ENCODE measurements around the gene PKD1.
A peak's percentile ranks its signal among the peaks of the same experiment; 100 is the strongest.

The PKD1 gene

DNA sequence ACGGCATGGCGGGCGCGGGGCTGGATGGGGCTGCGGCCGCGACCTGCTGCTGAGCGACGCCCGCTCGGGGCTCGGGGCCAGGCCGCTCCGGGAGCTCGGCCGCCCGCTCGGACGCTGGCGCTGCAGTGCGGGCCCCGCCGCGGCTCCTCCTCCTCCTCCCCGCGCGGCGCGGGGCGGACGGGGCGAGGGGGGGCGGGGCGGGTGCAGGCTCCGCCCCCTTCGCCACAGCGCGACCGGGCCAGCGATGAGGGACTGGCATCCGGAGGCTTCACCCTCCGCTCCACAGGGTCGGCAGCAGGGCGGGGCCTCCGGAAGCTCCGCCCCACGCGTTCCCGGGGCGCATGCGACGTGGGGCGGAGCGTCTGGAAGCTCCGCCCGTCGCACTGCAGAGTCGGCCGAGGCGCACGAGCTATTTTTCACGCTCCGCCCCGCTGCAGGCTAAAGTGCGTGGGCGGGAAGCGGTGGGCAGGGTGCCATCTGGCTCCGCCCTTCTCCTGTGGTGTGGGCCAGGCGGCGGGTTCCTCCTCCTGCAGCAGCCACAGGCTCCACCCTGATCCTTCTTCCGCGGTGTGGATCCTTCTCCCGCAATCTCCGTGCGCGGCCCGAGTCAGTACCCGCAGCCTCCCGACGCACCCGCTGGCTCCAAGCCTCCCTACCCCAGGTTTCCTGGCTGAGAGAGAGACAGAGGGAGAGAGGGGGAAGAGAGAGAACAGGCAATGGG lies at the start of gene PKD1:
TSS of gene PKD1 (minus strand) at position 129 of the 721 bp plus-strand sequence. CDS start 209 bp downstream, outside the sequence.
- DNase-seq: peak; percentile 99

DNA sequence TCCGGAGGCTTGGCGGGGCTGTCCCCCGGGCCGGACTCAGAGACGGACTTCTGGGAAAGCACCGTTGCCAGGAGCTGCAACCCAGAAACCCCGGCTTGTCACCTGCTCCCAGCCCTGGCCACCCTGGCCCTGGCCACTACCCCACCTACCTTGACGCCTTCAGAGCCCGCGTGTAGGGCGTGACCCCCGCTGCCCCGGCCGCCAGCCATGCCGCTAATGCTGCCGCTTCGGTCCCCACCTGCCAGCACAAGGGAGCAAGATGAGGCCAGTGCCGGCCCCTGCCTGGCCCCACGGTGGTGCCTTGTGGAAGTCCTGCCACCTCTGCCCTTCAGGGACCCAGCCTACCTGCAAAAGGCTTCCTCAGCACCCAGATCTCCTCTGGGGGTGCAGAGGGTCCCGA lies 49.3 kb upstream of the PKD1 start:
- DNase-seq: no peak

DNA sequence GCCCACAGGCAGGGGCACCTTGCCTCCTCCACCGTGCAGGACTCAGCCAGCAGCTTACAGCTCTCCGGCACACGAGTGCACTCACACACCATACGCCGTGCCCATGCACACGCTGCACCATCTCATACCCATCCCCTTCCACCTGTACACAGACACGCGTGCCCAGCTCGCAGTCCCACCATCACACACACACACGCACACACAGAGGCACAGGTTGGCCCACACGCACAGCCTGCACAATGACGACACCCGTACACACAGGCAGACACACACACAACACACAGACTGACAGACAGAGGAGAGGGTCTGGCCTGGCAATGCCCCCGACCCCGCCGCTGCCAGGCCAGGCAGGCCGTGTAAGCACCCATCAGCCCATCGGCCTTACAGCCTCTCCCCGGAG lies 48.6 kb upstream of the PKD1 start:
- DNase-seq: no peak

DNA sequence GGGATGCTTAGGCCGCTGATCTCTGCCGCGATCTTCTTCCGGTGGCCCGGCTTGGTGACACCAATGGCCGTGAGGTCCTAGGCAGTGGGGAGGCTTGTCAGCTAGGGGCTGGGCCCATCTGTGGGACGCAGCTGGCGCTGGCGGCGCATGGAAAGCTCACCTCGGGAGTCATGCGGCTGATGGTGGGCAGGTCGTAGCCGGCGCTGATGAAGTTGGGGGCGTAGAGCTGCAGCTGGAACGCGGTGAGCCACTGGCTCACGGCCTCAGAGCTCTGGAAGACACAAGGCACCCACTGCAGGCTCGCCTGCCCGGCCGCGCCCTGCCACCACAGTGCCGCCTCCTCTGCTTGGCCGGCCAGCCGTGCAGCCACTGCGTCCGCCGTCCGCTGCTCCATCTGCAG lies 48.0 kb upstream of the PKD1 start:
- DNase-seq: no peak

DNA sequence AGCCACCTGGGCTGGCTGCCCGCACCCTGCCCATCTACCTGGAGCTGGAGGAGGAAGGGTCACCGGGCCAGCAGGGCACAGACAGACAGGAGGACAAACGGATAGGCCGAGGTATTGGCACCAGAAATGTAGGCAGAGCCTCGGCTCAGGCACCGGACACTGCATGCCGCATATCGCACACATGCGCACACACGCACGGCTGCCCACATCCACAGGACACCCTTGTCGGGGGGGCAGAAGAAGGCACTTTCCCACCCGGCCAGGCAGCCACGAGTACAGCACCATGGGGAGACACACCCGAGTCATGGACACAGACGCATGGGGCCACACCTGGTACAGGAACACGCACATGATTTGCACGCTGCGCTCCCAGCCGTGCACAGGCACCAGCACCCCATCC lies 46.3 kb upstream of the PKD1 start:
- DNase-seq: no peak

DNA sequence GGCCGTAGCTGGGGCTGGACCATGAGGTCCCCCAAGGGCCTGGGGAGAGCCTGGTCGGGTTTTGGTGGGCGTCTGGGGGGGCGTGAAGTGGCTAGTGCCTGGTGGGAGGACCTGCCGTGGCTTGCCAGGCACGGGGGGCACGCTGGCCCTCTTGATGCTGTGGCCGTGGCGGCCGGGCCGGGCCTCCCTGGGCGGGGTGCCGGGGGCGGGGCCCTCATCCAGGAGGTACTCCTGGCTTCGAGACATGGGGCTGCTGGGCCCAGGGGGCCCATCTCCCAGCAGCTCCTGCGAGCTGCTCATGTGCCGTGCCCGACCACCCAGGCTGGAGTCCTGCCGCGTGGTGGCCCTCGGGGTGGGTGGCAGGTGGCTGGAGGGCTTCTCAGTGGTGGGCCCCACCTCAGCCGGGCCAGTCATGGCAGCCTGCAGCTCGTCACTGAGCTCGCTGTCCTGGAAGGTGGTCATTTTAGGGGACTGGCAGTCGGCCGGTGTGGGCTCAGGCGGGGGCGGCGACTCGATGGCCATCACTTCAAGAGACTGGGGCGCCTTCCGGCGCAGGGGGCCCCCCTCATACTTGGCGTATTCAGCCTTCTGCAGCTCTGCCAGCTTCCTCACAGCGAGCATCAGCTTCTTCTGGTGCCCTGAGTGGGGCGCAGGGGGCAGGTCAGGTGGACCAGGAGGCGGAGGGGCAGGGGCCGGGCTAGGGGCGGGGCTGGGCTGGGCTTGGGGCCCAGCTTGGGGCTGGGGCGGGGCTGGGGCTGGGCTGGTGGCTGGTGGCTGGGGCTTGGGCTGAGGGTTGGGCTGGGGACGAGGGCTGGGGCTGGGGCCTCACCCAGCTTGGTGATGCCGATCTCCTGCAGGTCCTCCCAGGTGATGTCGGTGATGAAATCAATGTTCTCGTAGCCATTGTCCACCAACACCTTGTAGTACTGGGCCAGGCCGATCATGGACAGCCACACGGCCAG lies 45.5 kb upstream of the PKD1 start:
- no peak for DNase-seq

DNA sequence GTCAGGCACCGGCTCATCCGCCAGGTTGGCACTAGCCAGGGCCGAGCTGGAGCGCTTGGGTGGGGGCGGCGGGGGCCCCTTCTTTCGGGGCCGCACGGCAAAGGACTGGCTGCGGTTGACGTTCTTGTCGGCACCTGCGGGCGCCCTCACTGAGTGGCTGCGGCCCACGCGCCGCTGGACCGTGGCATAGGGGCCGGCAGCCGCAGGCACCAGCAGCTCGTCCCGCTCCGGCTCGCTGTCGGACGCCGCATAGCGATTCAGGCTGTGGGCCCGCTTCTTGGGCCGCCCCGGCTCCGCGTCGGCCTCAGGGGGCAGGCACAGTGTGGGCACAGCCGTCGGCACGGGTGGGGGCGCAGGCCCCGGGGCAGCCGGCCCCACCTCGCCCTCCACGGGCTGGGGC lies 44.8 kb upstream of the PKD1 start:
- DNase-seq: no peak

DNA sequence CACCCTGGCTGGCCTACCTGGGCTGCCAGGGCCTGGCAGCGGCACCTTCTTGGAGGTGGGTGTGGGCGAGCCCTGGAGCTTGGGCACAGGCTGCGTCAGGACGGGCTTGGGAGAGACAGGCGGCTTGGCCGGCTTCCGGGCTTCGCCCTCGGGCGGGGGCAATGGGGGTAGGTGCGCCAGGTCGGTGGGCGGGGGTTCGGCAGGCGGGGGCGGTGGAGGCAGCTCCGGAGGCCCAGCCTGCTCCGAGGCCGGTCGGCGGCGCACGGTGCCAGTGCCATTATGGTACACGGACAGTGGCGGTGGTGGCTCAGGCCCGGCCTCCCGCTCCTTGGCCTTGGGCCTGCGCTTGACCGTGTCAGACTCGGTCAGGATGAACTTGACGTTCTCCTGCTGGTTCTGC lies 43.9 kb upstream of the PKD1 start:
- DNase-seq: no peak

DNA sequence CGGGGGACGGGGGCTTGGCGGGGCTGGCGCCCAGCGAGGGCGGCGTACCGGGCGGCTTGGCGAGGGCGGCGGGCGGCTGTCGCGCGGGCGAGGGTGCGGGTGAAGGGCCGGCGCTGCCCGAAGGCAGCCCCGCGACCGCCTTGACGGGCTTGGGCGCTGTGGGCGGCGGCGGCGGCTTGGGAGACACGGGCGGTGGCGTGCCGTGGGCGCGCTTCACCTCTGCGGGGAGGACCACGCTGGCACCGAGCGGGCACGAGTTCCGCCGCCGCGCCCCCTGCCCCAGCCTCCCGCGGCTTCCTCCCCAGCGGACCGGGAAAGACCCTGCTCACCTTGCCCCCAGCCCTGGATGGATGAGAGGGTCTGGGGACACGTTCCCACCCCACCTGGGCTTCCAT lies 43.4 kb upstream of the PKD1 start:
- no peak for DNase-seq

DNA sequence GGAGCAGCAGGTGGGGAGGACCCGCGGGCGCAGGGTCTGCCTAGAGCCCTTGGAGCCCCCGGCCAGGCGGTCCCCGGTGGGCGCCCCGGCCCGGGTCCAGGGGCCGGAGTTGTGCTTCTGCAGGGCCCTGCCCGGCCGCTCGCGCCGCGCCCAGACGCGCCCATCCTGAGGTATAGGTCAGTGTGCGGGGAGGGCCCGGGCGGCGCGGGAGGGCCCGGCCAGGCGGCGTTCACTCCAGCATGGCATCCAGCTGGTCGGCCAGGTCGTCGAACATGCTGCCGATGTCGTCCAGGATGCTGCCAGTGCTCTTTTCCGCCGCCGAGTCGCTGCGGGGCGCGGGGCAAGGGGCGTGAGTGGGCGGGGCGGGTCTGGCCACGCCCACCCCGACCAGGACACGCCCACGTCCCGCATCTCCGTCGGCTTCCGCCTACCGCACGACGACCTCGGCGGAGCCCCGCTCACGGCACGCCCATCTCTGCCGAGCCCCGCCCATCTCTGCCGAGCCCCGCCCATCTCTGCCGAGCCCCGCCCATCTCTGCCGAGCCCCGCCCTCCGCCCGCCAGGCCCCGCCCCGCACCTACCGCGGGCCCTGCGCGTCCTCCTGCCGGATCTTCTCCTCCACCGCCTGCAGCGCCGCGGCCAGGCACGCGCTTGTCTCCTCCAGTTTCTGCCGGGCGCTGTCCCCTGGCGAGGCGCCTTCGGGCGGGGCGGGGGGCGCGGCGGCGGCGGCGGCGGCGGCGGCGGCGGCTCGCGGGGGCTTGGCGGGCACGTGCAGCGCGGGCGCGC lies 42.8 kb upstream of the PKD1 start:
- peak; percentile 79 for DNase-seq

DNA sequence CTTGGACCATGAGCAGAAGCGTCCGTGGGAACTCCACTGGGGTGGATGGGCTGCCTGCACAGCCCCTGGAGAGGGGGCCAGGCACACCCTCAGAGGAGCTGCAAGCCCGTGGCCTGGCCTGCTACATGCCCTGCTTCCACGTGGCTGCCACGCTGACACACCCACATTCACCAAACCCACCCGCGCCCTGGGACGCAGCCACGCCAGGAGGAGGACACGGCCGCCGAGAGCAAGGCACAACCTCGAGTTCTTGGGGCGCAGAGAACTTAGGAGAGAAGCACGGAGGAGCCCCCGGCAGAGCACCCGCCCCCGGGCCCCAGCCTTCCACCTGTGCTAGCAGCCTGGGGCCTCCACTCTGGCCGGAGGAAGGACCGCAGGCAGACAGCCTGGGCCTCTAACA lies 41.9 kb upstream of the PKD1 start:
- DNase-seq: no peak

DNA sequence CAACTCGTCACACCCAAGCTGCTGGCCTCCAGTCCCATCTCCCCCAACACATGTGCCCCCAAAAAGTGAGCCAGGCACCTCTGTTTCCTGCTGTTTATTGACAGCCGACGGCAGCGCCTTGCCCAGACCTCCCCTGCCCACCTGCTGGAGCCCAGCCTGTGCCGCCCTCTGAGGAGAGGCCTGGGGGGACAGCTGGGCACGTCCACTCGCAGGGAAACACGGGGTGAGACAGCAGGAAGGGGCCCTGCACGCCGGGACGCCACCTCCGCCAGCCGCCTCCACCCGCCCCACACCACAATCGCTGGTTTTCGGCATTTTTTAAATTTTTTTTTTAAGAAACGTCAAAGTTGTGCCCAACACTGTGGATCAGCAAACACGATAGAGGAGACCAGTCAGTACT lies 41.4 kb upstream of the PKD1 start:
- no peak for DNase-seq

DNA sequence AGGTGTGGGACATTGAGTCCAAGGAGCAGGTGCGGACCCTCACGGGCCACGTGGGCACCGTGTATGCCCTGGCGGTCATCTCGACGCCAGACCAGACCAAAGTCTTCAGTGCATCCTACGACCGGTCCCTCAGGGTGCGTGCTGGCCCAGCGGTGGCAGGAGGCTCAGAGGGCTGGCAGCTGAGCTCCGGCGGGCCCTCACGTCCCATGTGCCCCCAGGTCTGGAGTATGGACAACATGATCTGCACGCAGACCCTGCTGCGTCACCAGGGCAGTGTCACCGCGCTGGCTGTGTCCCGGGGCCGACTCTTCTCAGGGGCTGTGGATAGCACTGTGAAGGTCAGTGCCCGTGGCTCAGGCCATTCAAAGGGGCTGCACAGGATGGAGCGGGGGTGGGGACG lies 40.3 kb upstream of the PKD1 start:
- DNase-seq: no peak

DNA sequence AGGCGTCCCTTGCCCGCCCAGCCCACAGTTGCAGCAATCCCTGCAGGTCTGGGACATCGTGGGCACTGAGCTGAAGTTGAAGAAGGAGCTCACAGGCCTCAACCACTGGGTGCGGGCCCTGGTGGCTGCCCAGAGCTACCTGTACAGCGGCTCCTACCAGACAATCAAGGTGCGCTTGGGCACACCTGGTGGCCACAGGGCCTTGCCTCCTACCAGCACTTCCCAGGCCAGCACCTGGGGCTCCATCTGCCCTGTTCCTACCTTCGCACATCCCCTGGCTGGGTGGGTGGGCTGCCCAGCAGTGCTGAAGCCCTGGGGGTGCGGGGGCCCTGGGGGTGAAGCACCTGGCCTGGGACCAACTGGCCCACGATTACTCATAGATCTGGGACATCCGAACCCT lies 39.8 kb upstream of the PKD1 start:
- no peak for DNase-seq

DNA sequence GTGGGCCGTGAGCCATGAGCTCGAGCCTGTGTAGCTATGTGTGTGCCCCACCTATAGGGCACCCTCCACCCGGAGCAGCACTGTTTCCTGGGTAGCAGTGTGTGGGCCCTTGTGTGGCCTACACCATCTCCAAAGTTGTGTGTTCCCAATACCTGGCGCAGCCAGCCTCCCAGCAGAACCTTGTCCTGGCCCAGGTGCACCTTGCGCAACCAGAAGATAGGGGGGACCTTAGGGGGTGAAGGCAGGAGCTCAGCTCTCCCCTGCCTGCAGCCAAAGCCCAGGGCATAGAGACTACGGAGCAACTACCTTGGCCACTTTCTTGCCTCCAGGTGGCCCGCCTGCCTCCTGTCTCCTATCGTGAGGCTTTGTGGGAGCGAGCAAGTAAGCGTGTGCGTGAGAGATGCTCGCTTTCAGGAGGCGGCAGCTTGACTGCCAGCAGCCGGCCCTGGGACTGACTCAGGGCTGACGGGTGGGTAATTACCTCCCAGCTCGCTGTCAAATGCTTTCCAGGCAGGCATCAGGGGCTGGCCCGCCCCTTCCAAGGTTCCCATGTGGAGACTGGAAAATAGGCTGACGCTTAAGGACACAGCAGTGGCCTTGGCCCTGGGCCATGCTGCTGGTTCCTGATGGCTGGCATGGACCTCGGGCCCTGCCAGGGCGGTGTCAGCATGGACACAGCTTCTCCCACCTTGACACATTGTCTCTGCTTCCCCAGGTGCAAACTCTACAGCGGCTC lies 38.9 kb upstream of the PKD1 start:
- no peak for DNase-seq

DNA sequence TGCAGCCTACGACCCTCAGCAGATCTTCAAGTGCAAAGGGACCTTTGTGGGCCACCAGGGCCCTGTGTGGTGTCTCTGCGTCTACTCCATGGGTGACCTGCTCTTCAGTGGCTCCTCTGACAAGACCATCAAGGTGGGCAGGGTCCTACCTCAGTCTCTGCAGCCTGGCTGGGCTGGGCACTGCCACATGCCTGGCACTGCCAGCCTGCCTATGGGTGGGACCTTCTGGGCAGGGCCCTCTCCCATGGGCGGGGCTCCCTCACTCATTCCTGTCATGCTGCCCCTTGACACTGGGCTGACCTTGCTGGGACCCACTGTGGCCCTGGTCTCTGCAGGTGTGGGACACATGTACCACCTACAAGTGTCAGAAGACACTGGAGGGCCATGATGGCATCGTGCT lies 38.2 kb upstream of the PKD1 start:
- no peak for DNase-seq

DNA sequence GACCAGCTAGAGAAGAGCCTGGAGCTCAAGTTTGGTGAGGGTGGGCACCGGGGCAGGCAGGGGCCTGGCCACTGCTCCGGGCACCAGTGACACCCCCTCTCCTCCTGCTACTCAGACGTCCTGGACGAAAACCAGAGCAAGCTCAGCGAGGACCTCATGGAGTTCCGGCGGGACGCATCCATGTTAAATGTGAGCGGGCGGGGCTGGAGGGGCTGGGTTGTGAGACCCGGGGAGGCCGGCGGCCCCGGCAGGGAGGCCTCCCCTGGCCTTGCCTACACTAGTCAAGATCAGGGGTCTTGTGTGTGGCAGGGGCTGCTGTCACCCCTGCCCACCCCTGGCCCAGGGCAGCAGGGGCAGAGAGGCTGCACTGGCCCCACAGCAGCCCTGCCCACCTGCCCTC lies 37.7 kb upstream of the PKD1 start:
- DNase-seq: no peak

DNA sequence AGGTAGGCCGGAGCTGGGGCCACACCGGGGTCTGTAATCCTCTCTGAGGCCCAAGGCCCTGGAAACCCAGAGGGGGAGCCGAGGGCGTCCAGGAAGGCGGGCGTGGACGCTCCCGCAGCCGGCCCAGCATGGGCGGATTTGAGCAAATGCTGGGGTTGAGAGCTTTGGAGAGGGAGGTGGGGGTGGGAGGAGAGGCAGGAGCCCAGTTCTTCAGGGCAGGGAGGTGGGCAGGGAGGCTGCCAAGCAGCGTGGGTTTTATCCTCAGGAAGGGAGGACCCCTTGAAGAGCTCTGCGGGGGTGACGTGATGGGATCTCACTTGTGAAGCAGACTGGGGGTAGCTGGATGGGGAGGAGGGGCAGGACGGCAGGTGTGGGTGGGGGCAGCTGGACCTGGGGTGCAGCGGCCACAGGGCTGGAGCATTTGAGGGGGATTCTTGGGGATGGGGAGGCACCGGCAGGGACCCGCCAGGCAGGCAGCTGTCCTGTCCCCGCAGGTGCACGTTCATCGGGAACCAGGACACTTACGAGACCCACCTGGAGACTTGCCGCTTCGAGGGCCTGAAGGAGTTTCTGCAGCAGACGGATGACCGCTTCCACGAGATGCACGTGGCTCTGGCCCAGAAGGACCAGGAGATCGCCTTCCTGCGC lies 37.1 kb upstream of the PKD1 start:
- DNase-seq: no peak

DNA sequence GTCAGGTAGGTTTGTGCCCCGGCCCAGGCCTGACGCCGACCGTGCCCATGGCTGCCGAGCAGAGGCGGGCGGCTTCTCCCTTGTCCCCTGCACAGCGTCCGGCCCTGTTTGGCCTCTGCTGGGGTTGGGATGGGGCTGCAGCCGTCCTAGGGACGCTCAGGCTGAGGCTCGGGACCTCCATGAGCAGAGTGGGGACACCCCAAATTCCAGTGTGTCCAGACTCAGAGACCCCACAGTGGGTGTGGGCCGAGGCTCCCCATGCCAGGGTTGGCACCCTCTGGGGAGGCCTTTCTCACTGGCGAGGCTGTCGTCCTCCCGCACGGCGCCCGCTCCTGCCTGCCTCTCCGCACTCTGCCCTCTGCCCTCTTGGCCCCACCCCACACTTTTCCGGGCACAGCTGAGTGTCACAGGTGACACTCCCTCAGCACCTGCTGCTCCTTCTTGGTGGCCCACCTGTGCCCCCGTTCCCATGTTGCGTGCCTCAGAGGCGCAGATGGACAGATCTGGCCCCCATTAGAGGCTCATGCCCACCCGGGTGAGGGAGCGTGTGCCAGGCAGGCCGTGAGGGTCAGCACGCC lies 36.0 kb upstream of the PKD1 start:
- DNase-seq: no peak

DNA sequence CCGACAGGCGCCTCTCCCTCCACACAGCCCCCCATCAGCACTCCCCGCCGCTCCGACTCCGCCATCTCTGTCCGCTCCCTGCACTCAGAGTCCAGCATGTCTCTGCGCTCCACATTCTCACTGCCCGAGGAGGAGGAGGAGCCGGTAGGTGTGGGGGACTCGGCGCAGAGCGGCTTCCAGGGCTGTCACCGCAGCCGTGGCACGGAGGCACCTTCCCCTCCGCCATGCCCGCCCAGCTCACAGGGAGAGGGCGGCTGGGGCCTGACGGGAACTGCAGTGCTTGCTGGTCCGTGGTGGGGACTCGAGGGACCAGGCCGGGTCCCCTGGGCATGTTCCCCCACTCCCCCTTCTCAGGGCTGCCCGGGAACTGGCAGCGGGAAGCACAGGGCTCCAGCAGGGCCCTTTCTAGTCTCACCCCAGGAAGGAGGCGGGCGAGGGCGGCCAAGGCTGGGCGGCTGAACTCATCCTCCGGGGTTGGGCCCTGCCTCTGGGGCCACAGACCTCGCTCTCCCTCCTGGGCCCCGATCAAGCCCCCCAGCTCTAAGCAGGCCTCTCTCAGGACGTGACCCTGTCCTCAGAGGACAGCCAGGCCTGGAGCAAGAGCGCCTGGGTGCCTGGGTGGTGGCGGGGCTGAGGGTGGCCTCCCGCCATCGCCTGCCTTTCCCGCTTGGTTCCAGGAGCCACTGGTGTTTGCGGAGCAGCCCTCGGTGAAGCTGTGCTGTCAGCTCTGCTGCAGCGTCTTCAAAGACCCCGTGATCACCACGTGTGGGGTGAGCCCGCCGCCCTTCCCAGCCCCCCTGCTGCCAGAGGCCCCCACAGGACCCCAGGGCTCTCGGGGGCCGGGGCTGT lies 35.1 kb upstream of the PKD1 start:
- DNase-seq: no peak

DNA sequence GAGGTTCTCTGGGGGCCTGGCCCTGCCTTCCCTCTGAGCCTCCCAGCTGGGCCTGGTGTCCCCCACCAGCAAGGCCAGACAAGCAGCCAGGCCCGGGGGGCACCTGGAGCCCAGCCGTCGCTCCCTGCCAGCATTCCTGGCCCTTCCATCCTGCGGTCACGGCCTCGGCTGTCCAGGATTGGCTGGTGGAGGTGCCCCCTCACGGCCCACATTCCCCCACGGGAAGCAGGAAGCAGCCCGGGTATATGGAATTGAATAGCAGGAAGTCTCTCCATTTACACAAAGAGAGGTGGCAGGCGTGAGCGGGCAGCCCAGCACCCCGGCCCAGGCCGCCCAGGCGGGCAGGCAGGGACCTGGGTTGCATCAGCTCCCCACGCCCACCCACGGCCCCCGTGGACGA lies 34.4 kb upstream of the PKD1 start:
- DNase-seq: no peak

Data from activated CD8-positive, alpha-beta memory T cell treated with anti-CD3 and anti-CD28 coated beads for 24 hours (primary cell).